GM21786 (cell line): ENCODE data around the gene BZW1.
"Not testable (repeated sequence)": the region's sequence is repeated elsewhere in the genome, so short reads cannot be mapped to it uniquely, and the experiment has no call there.

ENCODE experiments used
- ATAC-seq: cut with Tn5 transposase; IDR thresholded peaks from one replicate; pipeline ENCODE4 v1.9.1; 2021; ENCODE audit not compliant: unreplicated experiment

Gene BZW1

DNA sequence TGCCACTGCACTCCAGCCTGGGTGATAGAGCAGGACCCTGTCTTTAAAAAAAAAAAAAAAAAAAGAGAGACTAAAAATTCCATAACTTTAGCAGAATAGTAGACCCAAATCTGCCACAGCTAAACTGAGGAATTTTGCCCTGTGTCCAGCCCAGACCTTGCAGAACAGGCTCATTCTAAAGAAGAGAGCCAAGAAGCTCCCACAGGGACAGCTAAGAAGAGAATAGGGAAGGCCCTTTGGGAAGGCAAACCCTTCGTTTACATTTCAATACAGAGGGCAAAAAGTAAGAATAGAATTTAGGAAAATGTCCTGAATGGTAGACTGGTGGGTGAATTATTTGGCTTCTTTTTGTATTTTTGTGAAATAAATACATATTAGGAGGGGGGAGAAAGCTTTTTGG lies 21.5 kb upstream of the BZW1 start:
- no peak for ATAC-seq

DNA sequence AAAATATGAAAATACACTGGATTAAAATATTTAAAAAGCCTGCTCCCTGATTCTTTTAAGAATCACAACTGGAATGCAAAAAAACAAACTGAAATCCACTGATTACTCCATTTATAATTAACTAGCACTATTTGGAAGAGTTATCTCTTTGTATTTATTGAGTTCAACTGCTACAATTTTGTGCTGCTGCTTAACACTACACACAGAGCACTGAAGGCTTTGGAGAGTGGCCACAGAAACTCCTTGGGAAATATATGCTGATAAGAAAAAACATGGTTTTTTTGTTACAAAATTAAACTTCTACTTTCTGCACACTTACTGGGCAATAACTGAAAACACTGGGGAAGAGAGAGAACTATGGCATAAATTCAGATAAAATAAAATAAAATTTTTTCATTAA lies 19.8 kb upstream of the BZW1 start:
- no peak for ATAC-seq

DNA sequence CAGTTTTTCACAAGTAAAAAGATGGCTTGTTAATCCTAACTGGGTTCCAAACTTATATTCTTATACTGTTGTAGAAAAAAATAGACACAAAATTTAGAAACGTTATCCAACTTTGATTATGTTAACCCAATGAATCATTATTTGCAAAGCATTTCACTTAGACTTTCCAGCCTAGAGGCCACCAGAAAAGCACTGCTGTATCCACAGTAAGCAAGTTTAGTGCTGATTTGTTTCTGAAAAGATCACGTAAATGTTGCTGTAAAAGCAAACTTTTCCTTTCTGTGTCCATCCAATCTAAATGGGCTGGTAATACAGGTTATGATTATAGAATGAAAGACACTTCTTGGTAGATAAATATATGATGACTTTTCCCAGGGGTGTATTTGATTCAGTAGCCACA lies 17.6 kb upstream of the BZW1 start:
- no peak for ATAC-seq

DNA sequence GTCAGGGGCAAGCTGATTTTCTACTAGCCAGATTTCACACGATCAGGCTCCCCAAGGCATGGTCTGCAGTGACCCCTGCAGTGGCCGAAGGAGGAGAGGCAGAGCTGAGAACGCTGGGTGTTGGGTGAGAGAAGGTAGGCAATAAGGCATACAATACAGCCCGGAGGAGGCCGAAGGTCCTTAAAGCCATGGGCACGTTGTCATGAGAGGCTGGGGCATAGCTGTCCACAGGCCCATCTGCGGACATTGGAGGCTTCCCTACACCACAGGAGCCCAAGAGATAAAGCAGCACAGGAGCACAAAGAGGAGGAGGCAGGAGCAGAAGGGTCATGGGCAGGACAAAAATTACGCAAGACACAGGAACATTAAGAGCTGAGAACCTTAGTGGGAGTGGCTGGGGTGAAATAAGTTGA lies 16.7 kb upstream of the BZW1 start:
- ATAC-seq = no peak

- ATAC-seq = no peak
Measured at GRCh38 chr2:200796561-200796960, 15.1 kb upstream of the BZW1 start.

- ATAC-seq = no peak
Measured at GRCh38 chr2:200797242-200797770, 14.4 kb upstream of the BZW1 start.

GRCh38 chr2:200798514-200798913 lies 13.2 kb upstream of the BZW1 start:
- no peak for ATAC-seq

GRCh38 chr2:200800458-200800857 lies 11.3 kb upstream of the BZW1 start:
- no peak for ATAC-seq

- not testable (repeated sequence) for ATAC-seq
Measured at GRCh38 chr2:200801431-200801830, 10.3 kb upstream of the BZW1 start.

DNA sequence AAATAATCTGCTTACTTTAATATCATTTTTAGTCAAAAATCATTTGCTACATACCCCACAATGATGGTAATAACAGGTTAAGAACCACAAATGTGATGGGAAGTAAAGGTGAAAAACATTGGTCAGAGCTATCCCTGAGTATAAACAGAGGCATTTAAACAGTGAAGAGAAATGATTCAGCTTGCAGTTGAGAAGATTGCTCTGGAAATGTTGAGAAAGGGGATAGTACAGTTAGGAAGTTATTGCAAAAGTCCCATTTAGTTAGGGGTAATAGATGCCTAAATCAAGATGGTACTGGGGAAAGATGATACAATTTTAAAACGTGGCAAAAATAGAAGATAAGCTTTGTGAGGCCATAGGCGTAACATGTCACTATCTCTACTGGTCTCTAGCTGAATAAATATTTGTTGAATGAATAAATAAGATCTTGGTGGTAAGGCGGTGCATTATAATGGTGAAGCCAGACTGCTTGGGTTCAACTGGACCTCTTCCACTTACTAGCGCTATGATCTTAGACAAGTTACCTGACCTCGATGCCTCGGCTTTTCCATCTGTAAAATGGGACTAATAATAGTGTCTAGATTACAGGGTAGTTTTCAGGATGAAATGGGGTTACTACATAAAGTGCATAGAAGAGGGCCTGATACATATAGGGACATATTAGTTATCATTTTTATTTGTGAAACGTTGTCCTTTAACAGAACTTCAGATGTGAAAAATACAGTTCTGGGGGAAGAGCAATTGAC lies 2.0 kb upstream of the BZW1 start:
- no peak for ATAC-seq

DNA sequence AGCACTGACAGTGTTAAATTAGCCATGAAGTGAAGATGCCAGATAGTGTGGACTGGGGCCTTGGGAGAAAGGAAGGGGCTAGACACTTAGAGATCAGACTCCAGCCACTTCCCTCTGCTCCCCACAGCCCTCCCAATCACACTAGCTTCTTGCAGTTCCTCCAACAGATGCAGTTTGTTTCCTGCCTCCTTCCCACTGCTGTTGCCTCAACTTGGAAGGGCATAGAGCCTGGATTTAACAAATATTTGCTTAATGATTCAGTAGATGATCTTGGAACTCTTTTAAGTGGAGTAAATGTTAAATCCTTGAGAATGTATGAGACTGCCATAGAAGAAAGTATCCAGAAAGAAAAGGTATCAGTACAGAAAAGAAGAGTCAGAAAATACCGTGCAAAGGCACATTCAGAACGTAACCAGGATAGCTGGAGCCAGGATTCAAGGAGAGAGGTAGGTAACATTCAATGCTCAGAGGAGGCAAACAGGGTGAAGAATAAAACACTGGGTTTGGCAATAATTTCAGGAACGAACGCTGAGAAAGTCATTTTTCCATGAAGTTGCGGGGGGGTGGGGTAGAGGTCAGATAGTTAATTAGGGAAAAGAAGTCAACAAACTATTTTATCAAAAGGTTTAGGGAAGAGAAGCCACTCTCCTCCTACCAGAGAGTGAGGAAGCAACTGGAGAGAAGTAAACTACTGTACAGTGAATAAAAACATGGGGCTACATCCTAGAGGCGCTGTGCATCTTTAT lies 1.3 kb upstream of the BZW1 start:
- ATAC-seq = no peak

DNA sequence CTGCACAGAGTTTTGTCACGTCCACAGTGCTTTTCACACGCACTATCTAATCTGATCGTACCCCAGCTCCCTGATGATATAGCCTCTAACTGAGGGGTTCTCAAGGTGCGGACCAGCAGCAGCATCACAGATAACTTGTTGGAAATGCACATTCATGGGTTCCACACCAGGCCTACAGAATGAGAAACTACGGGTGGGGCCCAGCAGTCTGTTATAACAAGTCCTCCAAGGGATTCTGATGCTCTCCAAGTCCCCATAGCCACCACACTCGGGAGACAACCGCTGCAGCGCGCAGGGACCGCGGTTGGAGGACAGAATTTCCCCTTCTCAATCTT lies 745 bp upstream of the BZW1 start:
- ATAC-seq = no peak

DNA sequence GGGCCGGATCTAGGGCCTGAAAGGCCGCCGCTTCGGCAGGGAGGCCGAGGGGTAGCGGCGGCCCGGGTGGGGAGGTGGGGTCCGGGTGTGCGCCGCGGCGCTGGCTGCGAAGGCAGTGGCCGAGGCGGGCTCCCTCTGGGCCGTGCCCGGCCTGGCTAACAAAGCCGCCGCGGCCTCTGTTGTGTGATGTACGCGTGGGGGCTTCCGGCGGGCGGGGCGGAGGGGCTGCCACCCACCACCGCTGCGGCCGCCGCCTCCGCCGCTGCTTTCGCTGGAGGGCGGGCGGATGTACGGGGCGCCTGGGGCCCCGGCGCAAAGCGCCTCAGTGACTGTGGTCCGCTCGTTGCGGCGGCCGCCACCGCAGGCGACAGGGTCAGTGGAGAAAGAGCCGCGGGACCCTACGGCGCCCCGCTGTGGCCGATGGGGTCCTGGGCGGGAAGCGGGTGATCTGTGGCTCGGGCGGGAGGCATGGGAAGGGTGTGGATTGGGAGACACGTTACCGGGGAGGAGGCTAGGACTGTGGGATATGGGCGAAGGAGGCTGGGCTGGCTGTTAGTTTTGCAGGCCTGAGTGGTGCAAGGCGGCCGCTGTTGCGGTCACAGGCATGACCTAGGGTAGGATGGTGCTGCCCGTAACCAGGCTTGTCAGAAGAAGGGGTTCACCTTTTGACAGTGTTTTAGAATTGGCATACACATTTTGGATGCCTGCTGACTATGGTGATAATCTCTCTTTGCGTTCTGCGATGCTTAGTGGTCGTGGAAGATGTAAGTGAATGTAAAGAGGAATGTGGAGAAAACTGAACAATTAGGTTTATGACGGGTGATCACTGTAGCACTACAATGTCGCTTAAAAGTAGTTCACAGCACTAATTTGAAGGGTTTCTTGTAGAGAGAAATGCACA lies 662 bp downstream of the BZW1 start:
- peak; percentile 35 for ATAC-seq

DNA sequence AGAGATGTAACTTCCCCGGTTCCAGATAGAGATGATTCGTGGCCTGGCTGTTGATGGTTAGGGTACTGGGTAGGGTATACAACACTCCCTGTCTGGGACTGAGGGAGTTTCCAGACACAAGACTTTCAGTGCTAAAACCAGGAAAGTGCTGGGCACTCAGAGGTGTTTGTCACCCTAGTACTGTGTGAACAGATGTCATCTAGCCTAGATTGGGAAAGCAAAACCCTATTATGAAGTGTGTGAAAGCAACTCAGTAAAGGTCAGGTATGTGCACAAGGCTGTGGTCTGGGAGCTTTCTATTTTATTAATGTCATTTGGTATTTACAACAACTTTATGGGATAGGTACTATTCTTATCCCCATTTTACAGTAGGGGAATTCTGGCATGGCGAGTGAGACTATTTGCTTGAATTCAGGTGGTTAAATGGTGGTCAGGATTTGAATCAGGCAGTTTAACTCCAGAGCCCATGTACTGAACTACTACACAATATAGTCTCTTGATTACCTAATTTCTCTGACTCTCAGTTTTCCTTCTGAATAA lies 2.6 kb downstream of the BZW1 start:
- no peak for ATAC-seq

DNA sequence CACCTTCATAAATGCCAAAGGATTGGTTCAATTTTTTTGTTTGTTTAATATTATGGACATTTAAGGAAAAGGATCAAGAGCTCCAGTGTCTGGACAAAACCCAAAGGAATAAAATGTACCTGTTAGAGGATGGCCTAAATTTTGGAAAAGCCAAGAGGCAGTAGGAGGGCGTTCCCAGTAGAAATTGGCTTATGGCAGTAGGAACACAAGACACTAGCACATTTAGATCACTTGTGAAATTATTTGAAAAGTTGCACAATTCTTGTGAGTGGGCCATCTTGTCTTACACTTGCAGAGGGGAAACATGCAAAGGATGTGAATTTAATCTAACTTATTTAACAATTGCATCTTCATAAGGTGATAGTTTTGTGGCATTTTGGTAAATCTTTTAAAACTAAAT lies 3.2 kb downstream of the BZW1 start:
- ATAC-seq = no peak

DNA sequence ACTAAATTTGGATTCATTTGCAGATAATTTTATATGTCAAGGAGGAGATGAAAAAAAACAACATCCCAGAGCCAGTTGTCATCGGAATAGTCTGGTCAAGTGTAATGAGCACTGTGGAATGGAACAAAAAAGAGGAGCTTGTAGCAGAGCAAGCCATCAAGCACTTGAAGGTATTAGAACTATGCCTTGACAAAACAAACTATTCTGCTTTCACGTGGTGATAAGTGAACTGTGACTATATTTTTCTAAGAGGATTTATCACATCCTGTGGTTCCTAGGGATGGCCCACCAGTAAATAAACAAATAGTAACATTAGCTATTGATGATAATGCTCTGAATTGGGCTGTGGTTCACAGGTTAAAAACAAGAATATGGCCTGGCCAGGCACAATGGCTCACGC lies 7.0 kb downstream of the BZW1 start:
- ATAC-seq = not testable (repeated sequence)

DNA sequence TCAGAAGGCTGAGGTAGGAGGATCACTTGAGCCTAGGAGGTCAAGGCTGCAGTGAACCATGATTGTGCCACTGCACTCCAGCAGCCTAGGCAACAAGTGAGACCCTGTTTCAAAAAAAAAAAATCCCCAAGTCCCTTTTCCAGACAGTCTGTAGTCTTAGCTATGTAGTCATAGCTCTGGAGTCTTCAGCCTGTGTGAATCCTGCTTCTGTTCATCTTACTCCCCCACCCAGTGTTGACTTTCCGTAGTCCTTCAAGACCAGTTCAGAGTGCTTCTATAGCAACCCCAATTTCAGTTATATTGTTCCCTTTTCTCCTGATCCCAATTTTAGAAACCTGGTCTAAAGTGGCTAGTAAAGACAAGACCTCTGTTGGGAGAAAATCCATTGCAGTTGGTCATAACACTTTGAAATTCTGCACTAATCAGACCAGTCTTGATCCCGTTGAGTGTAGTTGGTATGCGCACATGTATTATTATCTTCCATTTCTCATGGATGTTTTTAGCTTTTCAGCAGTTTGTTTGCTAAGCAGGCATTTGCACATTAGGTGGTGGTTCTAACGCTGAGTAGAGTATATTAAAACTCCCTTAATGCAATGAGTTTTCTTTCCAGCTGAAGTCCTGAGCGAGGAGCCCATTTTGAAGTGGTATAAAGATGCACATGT lies 9.0 kb downstream of the BZW1 start:
- ATAC-seq = no peak

DNA sequence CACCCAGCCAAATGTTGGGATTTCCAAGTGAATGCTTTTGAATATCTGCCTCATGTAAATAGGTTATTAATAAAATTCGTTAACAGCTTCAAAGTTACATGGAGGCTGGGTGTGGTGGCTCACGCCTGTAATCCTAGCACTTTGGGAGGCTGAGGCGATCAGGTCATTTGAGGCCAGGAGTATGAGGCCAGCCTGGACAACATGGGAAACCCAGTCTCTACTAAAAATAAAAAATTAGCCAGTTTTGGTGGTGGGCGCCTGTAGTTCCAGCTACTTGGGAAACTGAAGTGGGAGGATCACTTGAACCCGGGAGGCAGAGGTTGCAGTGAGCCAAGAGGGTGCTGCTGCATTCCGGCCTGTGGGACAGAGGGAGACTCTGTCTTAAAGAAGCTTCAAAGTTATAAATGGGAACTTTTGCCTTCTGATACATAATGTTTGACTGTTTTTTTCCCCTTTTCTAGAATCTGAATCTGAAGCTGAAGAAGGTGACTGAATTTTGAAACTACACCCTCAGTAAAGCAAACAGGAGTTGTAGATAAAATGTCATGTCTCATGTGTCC lies 10.1 kb downstream of the BZW1 start:
- ATAC-seq = no peak

DNA sequence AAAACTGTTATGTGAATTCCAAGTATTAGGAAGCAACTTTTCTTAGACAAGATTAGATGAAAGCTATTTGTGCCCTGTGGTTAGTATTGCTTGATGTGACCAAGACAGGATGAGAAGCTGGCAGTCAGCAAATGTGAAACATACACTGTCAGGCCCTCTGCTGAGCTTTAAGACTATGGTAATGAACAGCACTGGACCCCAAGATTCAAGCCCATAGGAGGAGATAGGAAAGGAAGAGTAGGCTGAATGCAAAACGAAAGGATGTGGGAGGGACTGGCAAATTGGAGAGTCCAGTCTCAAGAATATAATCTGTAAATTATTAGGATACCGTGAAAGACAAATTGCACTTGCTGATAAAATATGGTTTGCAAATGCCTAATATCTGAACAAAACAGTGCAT lies 16.4 kb downstream of the BZW1 start:
- no peak for ATAC-seq

GRCh38 chr2:200828572-200829257 lies 17.0 kb downstream of the BZW1 start:
- ATAC-seq = no peak
